IPS-15b (cell line): ENCODE data around the gene EMX2.

Experiments
- H3K27me3 ChIP-seq: one replicate; pipeline ENCODE4 v1.6.1; 2013; ENCODE audit warnings: low read length; ENCODE audit not compliant: control insufficient read depth, insufficient read depth
- H3K36me3 ChIP-seq: one replicate; pipeline ENCODE4 v1.6.1; 2013; ENCODE audit warnings: low read length; ENCODE audit not compliant: control insufficient read depth, insufficient read depth
- H3K4me1 ChIP-seq: one replicate; pipeline ENCODE4 v1.6.1; 2013; ENCODE audit warnings: mild to moderate bottlenecking, low read length; ENCODE audit not compliant: control insufficient read depth, insufficient read depth
- H3K4me3 ChIP-seq: one replicate; pipeline ENCODE4 v1.5.1; 2013; ENCODE audit warnings: low read depth, low read length
- H3K9ac ChIP-seq: one replicate; pipeline ENCODE4 v1.6.1; 2013; ENCODE audit warnings: low read depth, mild to moderate bottlenecking, low read length
- H3K9me3 ChIP-seq: one replicate; pipeline ENCODE4 v1.6.1; 2013; ENCODE audit warnings: mild to moderate bottlenecking, low read length; ENCODE audit not compliant: control insufficient read depth, insufficient read depth

EMX2 gene

GRCh38 chr10:117540640-117541404, 1.7 kb upstream of the EMX2 start:
- Histone ChIP-seq H3K9me3 (no peaks in the 10 kb centered on the region), H3K9ac (no peak overlapping the region), H3K36me3 (no peaks in the 10 kb centered on the region), H3K4me3 (peak overlapping the region; percentile 1), H3K27me3 (peaks cover 95% of the 10 kb centered on the region), H3K4me1 (peaks cover 4% of the 10 kb centered on the region)

GRCh38 chr10:117541405-117541908, 1.1 kb upstream of the EMX2 start:
- Histone ChIP-seq H3K4me1 (peaks cover 1% of the 10 kb centered on the region), H3K4me3 (peak overlapping the region; percentile 43)

GRCh38 chr10:117541909-117542705, 439 bp upstream of the EMX2 start:
- Histone ChIP-seq H3K36me3 (no peaks in the 10 kb centered on the region), H3K9ac (no peak overlapping the region), H3K4me1 (no peaks in the 10 kb centered on the region), H3K27me3 (peaks cover 95% of the 10 kb centered on the region), H3K4me3 (peak overlapping the region; percentile 43), H3K9me3 (no peaks in the 10 kb centered on the region)

More at GRCh38 chr10:117541405-117541908, 1.1 kb upstream of the EMX2 start:
- Histone ChIP-seq H3K27me3 (peaks cover 95% of the 10 kb centered on the region), H3K36me3 (no peaks in the 10 kb centered on the region), H3K9me3 (no peaks in the 10 kb centered on the region), H3K9ac (no peak overlapping the region)

- Histone ChIP-seq H3K9ac (no peak overlapping the region), H3K36me3 (no peaks in the 10 kb centered on the region), H3K4me3 (peak overlapping the region; percentile 41), H3K4me1 (no peaks in the 10 kb centered on the region), H3K27me3 (peaks cover 95% of the 10 kb centered on the region), H3K9me3 (no peaks in the 10 kb centered on the region)
Measured at GRCh38 chr10:117543225-117544003, 868 bp downstream of the EMX2 start.

- H3K9ac ChIP-seq: no peak overlapping the region
- H3K36me3 ChIP-seq: no peaks in the 10 kb centered on the region
- H3K27me3 ChIP-seq: peaks cover 95% of the 10 kb centered on the region
- H3K4me1 ChIP-seq: no peaks in the 10 kb centered on the region
- H3K4me3 ChIP-seq: peak overlapping the region; percentile 41
- no peaks in the 10 kb centered on the region for H3K9me3 ChIP-seq
Measured at GRCh38 chr10:117544004-117544701, 1.6 kb downstream of the EMX2 start.

GRCh38 chr10:117544711-117545140, 2.2 kb downstream of the EMX2 start:
- Histone ChIP-seq H3K27me3 (peaks cover 95% of the 10 kb centered on the region), H3K4me3 (peak overlapping the region; percentile 4), H3K4me1 (no peaks in the 10 kb centered on the region), H3K9ac (no peak overlapping the region), H3K9me3 (no peaks in the 10 kb centered on the region), H3K36me3 (no peaks in the 10 kb centered on the region)

GRCh38 chr10:117545141-117546019, 2.8 kb downstream of the EMX2 start:
- no peak overlapping the region for H3K9ac ChIP-seq
- no peaks in the 10 kb centered on the region for H3K9me3 ChIP-seq
- H3K4me3 ChIP-seq: peak overlapping the region; percentile 35
- H3K27me3 ChIP-seq: peaks cover 95% of the 10 kb centered on the region
- no peaks in the 10 kb centered on the region for H3K36me3 ChIP-seq
- no peaks in the 10 kb centered on the region for H3K4me1 ChIP-seq

- peaks cover 95% of the 10 kb centered on the region for H3K27me3 ChIP-seq
- no peaks in the 10 kb centered on the region for H3K36me3 ChIP-seq
- no peaks in the 10 kb centered on the region for H3K4me1 ChIP-seq
- H3K9ac ChIP-seq: no peak overlapping the region
- peak overlapping the region; percentile 35 for H3K4me3 ChIP-seq
- no peaks in the 10 kb centered on the region for H3K9me3 ChIP-seq
Measured at GRCh38 chr10:117546020-117546580, 3.6 kb downstream of the EMX2 start.

- H3K9me3 ChIP-seq: no peaks in the 10 kb centered on the region
- peaks cover 95% of the 10 kb centered on the region for H3K27me3 ChIP-seq
- H3K36me3 ChIP-seq: no peaks in the 10 kb centered on the region
- H3K4me1 ChIP-seq: no peaks in the 10 kb centered on the region
- no peak overlapping the region for H3K9ac ChIP-seq
- peak overlapping the region; percentile 22 for H3K4me3 ChIP-seq
Measured at GRCh38 chr10:117546581-117547015, 4.1 kb downstream of the EMX2 start.

- peaks cover 95% of the 10 kb centered on the region for H3K27me3 ChIP-seq
- peak overlapping the region; percentile 22 for H3K4me3 ChIP-seq
- no peaks in the 10 kb centered on the region for H3K36me3 ChIP-seq
- no peaks in the 10 kb centered on the region for H3K9me3 ChIP-seq
- no peaks in the 10 kb centered on the region for H3K4me1 ChIP-seq
- H3K9ac ChIP-seq: no peak overlapping the region
Measured at GRCh38 chr10:117547016-117547715, 4.6 kb downstream of the EMX2 start.
